CMK (cell line): ENCODE results near the gene HS6ST3.
A peak's percentile ranks its signal among the peaks of the same experiment; 100 is the strongest.
"Not testable (repeated sequence)": the region's sequence is repeated elsewhere in the genome, so short reads cannot be mapped to it uniquely, and the experiment has no call there.

Source experiments
- DNase-seq: peaks from one replicate; pipeline ENCODE4 v3.0.0-alpha.2; 2010; ENCODE audit warnings: low read depth

Gene HS6ST3

GRCh38 chr13:96089749-96090239 is at the start of gene HS6ST3:
Gene HS6ST3 (plus strand): TSS chr13:96090107.
- no peak for DNase-seq

GRCh38 chr13:96041326-96042110 is 48.4 kb upstream of the HS6ST3 start:
- no peak for DNase-seq

- DNase-seq, result no peak
Measured at GRCh38 chr13:96044238-96044637, 45.7 kb upstream of the HS6ST3 start.

- not testable (repeated sequence) for DNase-seq
Measured at GRCh38 chr13:96046449-96047126, 43.3 kb upstream of the HS6ST3 start.

- DNase-seq, result not testable (repeated sequence)
Measured at GRCh38 chr13:96050955-96051354, 39.0 kb upstream of the HS6ST3 start.

GRCh38 chr13:96051491-96051890 is 38.4 kb upstream of the HS6ST3 start:
- not testable (repeated sequence) for DNase-seq

- DNase-seq, result not testable (repeated sequence)
Measured at GRCh38 chr13:96051946-96052345, 38.0 kb upstream of the HS6ST3 start.

- DNase-seq, result no peak
Measured at GRCh38 chr13:96052656-96053002, 37.3 kb upstream of the HS6ST3 start.

- peak; percentile 89 for DNase-seq
Measured at GRCh38 chr13:96053003-96053703, 36.8 kb upstream of the HS6ST3 start, which contains the start of gene UGGT2. Gene UGGT2 (minus strand): TSS chr13:96053401. CDS start chr13:96053312, 89 bp downstream.

- no peak for DNase-seq
Measured at GRCh38 chr13:96065849-96066248, 24.1 kb upstream of the HS6ST3 start.

GRCh38 chr13:96068729-96069128 is 21.2 kb upstream of the HS6ST3 start:
- no peak for DNase-seq

- no peak for DNase-seq
Measured at GRCh38 chr13:96071504-96071903, 18.4 kb upstream of the HS6ST3 start.

GRCh38 chr13:96072392-96072791 is 17.5 kb upstream of the HS6ST3 start:
- DNase-seq, result no peak

- DNase-seq, result no peak
Measured at GRCh38 chr13:96075953-96076543, 13.9 kb upstream of the HS6ST3 start.

GRCh38 chr13:96080676-96081075 is 9.2 kb upstream of the HS6ST3 start:
- DNase-seq, result no peak

- DNase-seq, result no peak
Measured at GRCh38 chr13:96081888-96082287, 8.0 kb upstream of the HS6ST3 start.

- no peak for DNase-seq
Measured at GRCh38 chr13:96082640-96083039, 7.3 kb upstream of the HS6ST3 start.

GRCh38 chr13:96086736-96087135 is 3.2 kb upstream of the HS6ST3 start:
- no peak for DNase-seq

GRCh38 chr13:96089139-96089538 is 768 bp upstream of the HS6ST3 start:
- DNase-seq, result no peak

- DNase-seq, result no peak
Measured at GRCh38 chr13:96090240-96091101, 564 bp downstream of the HS6ST3 start.
